ENCODE data around the gene ENTHD1. TPM values are rescaled to one million over a fixed set of nuclear protein-coding genes. Genes with fewer than 3 reads are reported as not detected.

ENTHD1 gene
- total RNA-seq, 2 donors from 2014 or later, result not detected

DNA sequence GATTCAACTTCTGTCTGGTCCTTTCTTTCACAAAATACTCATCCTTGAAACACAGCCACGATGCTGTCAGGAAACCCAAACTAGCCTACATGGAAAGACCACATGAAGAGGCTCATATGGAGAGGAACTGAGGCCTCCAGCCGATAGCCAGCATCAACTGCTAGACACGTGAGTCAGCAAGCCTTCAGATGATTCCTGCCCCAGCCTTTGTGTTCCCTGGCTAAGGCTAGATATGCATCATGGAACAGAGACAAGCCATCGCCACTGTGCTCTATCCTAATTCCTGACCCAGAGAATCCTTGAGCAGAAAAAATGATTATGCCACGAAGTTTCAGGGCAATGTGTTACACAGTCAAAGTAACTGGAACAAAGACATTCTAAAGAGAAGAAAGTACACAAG lies 75.5 kb downstream of the ENTHD1 start:
- DNase-seq (no peak), ATAC-seq (no peak)
- intact Hi-C loops (cut with DNase I), result no loop called here

- DNase-seq (no peak), ATAC-seq (no peak)
- intact Hi-C loops (cut with DNase I), result no loop called here
These were observed 77.6 kb downstream of the ENTHD1 start for GRCh38 chr22:39815932-39816331.

- DNase-seq, result no peak
These were observed 78.7 kb downstream of the ENTHD1 start for GRCh38 chr22:39814899-39815298.

GRCh38 chr22:39809772-39810557 lies 83.6 kb downstream of the ENTHD1 start:
- no peak for DNase-seq
- intact Hi-C loops (cut with DNase I), result no loop called here
- ATAC-seq, result no peak

More at GRCh38 chr22:39814899-39815298, 78.7 kb downstream of the ENTHD1 start:
- intact Hi-C loops (cut with DNase I), result no loop called here
- ATAC-seq, result no peak

GRCh38 chr22:39808081-39808480 lies 85.5 kb downstream of the ENTHD1 start:
- DNase-seq, result no peak
- ATAC-seq, result no peak
- intact Hi-C loops (cut with DNase I), result no loop called here

DNA sequence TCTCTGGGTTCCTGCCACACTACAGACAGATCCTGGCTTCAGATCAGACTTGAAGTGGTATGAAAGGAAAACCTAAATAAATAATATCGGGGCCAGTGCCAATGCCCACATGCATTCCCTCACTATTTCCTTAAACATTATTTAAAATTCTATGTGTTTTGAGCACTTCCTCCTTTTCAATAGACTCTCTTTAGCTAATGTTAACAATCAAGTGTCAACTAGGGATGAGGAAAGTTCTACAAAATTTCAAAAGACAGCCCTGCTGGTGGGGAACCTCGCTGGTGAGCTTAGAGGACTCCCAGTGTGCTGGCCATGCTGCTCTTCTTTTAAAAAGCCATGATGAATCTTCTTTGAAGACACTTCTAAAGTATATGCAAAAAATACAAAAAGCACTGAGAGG lies 87.5 kb downstream of the ENTHD1 start:
- intact Hi-C loops (cut with DNase I), result no loop called here
- DNase-seq (no peak), ATAC-seq (no peak)

DNA sequence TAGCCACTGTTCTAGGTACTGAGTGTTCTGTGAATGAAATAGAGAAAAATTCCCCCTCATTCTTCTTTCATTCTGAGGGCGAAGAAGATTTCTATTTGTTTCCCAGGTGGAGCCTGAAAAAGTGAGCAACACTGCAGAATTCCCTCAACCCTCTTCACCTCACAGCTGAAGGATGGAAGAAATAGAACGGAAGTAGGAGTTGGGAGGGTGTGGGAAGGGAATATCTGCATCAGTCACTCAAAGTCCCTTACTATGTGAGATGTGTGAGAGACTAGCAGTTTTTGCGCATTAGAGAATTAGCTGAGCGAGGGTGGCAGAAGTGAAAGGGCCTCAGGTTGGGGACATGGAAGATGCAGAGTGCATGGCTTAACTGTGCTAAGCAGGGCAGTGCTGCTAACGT lies 88.4 kb downstream of the ENTHD1 start:
- intact Hi-C loops (cut with DNase I), result no loop called here
- ATAC-seq (no peak), DNase-seq (no peak)

DNA sequence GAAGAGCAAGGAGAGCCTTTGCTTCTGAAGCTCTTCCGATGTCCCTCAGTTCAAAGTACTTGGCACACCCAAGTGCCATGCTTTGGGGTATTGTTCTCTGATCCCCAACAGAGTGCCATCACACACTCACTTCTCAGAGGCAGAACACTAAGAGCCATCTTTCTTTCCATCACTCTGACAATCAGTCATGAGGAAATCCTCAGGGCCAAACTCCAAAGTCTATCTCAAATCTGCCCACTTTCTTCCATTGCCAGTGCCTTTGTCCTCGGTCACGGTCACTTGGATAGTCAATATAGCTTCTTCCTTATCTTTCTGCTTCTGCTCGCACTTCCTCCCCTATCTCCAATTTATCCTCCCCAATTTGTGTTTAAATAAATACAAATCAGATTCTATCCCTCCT lies 90.9 kb downstream of the ENTHD1 start:
- ATAC-seq, result no peak
- intact Hi-C loops (cut with DNase I), result no loop called here
- DNase-seq, result no peak

GRCh38 chr22:39800790-39801520 lies 92.6 kb downstream of the ENTHD1 start:
- intact Hi-C loops (cut with DNase I), result no loop called here
- ATAC-seq, result no peak

GRCh38 chr22:39797528-39798147 lies 95.9 kb downstream of the ENTHD1 start:
- intact Hi-C loops (cut with DNase I), result no loop called here
- ATAC-seq, result no peak
- no peak for DNase-seq

More at GRCh38 chr22:39800790-39801520, 92.6 kb downstream of the ENTHD1 start:
- no peak for DNase-seq

GRCh38 chr22:39789788-39790187 lies 103.8 kb downstream of the ENTHD1 start:
- intact Hi-C loops (cut with DNase I), result no loop called here
- ATAC-seq (no peak), DNase-seq (no peak)

GRCh38 chr22:39785232-39785631 lies 108.3 kb downstream of the ENTHD1 start:
- ATAC-seq (no peak), DNase-seq (no peak)
- intact Hi-C loops (cut with DNase I), result no loop called here

GRCh38 chr22:39777716-39778454 lies 115.7 kb downstream of the ENTHD1 start:
- no peak for ATAC-seq
- intact Hi-C loops (cut with DNase I), result no loop called here
- no peak for DNase-seq

GRCh38 chr22:39776295-39777009 lies 117.1 kb downstream of the ENTHD1 start:
- DNase-seq (no peak), ATAC-seq (no peak)
- intact Hi-C loops (cut with DNase I), result no loop called here

GRCh38 chr22:39773976-39774539 lies 119.5 kb downstream of the ENTHD1 start:
- intact Hi-C loops (cut with DNase I), result no loop called here
- ATAC-seq (no peak), DNase-seq (no peak)

DNA sequence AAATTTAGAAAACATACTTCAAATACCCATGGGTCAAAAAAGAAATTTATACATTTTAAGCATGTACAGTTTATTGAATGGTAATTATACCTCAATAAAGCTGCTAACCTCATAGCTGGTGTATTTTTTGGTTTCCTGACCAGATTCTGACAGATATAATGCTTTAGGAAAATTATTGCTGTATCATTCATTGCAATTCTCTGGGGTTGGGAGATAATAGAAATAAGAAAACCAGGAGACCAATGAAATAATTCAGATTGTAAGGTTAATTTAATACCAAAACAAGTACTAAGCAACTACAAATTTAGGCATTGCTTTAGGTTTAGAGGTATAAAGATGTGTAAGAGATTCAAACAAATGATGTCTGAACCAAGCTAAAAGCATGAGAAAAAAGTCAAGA lies 120.1 kb downstream of the ENTHD1 start:
- intact Hi-C loops (cut with DNase I), result no loop called here
- no peak for ATAC-seq
- DNase-seq, result no peak

DNA sequence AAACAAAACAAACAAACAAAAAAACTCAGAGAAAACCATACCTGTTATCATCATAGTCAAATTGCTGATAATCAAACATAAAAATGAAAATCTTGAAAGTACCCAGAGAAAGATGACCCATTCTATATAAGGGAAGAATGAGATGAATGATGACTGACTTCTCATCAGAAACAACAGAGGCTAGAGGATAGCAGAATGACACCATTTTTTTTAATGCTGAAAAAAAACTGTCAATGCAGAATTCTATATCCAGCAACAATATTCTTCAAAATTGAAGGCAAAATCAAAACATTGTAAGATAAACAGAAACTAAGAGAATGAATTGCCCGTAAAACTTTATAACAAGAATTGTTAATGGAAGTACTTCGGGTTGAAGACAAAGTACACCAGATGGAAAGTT lies 122.1 kb downstream of the ENTHD1 start:
- DNase-seq (no peak), ATAC-seq (no peak)
- intact Hi-C loops (cut with DNase I), result no loop called here

- no peak for ATAC-seq
These were observed 127.9 kb downstream of the ENTHD1 start for GRCh38 chr22:39765661-39766060.

DNA sequence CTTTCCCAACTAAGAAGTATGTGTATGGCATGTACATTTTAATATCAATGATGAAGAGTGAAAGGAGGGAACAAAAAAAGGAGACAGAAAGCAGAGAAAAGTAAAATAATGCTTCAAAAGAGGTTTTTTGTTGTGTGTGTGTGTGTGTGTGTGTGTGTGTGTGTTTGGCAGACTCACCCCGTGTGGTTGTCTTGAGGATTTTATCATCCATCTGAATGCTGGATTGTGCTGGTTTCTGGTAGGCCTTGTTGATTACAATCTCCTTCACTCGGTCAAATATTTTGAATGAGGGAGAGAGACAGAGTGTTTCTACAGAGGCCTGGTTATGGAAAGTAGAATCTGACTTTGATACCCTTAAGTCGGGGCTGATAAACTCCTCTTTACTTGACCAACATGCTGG lies 128.5 kb downstream of the ENTHD1 start:
- ATAC-seq, result no peak
- DNase-seq, result no peak
- intact Hi-C loops (cut with DNase I), result no loop called here

More at GRCh38 chr22:39765661-39766060, 127.9 kb downstream of the ENTHD1 start:
- DNase-seq, result no peak
- intact Hi-C loops (cut with DNase I), result no loop called here

Measured in left cardiac atrium (tissue), 4 donors.